GM18502 (cell line): ENCODE results near the gene TMEM245.

Source experiments
- ATAC-seq: cut with Tn5 transposase; IDR thresholded peaks from one replicate; pipeline ENCODE4 v1.9.1; 2021; ENCODE audit warnings: mild to moderate bottlenecking; ENCODE audit not compliant: unreplicated experiment, poor library complexity

Gene TMEM245

DNA sequence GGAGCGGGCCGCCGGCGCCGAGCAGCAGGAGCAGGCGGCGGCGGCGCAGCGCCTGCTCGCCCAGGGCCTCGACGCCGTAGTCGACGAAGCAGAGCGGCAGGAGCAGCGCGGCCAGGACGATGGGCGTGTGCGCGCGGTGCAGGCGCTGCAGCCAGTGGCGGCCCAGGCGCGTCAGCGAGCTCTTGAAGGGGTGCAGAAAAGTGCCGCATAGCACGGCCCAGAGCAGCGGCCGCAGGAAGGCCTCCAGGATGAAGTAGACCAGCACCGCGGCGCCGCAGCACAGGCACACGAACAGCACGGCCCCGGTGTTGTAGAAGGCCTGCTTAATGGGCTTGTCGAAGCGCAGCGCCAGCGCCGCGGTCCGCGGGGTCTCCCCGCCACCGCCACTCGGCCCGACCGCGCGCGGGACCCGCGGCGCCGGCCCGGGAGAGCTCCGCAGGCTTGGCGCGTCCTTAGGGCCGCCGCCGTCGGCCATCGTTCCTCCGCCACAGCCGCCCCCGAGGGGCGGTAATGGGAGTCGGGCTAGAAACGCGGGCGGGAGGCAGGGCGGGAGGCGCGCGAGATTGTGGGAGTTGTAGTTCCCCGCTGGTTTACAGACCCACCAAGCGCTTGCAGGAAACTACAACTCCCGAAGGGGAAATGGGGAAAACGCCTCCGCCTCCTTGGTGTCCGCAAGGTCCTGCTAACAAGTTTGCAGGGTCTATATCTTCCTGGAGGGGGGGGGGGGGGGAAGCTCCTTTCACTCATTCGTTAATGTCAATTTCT is at the start of gene TMEM245:
TMEM245 (minus strand) TSS at position 509 of the 765 bp plus-strand sequence; CDS start at position 475, 34 bp downstream.
- ATAC-seq: peak; percentile 91

DNA sequence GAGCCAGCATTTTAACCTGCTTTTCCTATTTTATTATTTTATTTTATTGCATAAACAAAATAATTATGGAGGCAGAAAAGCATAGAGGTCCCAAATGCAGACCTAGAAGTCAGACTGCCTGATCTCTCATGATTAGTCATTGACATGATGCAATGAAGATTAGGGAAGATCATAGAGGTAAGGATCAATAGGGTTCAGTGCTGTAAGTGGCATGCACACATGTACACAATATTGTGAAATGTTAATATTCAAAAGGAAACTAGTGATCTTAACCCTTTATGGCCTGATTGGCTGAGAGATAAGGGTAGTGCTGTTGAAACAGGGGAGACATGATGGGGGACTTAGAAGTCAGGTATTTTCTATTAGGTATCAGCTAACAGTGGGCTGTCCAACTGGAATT is 48.4 kb upstream of the TMEM245 start:
- ATAC-seq: no peak

DNA sequence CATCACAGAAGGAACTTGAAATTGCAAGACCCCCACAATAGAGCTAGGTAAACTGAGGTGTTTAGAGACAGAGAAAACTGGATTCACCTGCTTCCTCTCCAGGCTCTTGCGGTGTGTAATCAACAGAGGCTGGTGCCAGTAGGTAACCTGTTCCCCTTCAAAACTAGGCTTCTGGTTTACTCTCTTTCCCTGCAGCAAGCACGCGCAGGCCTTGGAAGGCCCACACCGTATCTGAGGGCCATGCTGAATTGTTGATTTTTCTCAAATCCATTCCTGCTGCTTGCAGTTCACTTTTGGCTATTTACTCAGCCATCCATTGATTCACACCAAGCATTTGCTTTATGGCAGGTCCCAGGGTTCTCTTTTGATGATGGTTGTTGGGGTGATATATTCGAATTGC is 48.0 kb upstream of the TMEM245 start:
- ATAC-seq: no peak

DNA sequence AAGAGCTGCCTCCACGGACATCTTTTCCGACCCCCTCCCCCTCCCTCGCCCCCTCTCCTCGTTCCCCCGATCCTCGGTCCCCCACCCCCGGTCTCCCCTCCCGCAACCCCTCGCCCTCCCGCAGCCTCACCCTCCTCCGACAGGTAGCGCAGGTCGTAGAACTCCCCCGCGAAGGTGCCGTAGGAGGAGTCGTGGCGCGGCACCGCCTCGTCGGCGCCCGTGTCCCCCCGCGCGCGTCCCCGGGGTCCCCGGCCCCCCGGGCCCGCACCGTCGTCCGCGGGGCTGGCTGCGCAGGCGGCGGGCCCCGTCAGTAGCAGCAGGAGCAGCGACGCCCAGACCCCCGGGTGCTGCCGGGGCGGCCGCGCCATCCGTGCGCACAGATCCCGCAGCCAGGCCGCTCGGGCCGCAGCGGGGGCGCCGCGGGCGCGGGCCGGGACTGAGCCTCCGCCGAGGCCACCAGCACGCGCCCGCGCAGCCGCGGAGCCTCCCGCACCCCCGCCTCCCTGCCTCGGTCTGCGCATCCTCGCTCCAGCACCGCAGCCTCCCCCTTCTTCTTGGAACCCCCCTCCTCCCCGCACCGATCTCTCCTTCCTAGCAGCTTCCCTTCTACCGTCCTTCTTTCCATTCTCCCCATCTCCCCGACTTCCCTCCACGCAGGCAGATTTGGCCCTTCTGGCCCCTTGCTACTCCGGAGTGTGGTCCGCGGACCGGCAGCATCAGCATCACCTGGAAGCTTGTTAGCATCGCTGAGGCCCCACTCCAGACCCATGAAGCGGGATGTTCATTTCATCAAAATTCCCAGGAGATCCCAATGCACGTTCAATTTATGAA is 47.2 kb upstream of the TMEM245 start, which contains the start of gene FRRS1L:
FRRS1L (minus strand) TSS at position 479 of the 831 bp plus-strand sequence; CDS start at position 368, 111 bp downstream.
- no peak for ATAC-seq

DNA sequence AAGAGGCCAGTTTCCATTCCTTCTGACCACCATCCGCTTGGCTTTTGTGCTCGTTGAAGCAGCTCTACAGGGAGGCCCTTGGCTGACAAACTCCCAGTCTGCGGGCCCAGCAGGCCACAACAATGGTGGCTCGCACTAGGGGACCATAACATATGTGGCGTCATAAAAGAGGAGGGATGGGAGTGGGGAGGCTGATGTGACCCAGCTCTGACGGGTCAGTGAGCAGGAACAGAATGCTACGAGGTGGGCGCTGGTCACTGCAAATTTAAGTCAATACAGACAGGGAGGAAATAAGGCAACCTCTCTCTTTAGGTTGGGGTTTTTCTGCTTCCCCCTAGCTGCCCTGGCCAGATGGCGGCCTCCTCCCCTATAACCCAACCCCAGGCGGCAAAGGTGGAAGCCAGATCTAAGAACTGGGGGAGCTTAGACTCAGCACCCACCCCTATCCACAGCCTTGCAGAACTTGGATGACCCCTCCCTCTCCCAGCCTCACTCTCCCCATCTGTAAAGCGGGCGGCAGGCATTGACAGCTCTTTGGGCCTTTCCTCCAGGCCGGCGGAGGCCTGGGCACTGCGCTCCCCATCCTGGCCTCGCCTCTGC is 46.5 kb upstream of the TMEM245 start:
- no peak for ATAC-seq

DNA sequence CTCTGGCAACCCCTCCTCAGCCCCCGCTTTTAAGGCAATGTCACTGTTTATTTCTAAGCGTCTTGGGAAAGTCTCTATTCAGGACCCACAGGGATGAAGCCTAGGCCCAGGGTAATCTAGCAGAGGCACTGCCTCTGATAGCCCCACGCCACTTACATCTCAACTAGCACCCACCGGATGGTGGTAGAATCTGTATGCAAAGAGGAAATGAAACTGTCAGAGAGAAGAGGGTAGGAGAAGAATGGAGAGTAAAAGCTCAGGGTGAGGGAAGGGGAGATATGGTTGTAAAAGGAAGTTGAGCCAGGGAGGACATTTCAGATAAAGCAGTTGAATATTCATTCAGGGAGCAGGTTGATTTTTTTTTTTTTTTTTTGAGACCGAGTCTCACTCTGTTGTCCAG is 44.3 kb upstream of the TMEM245 start:
- ATAC-seq: peak; percentile 73

DNA sequence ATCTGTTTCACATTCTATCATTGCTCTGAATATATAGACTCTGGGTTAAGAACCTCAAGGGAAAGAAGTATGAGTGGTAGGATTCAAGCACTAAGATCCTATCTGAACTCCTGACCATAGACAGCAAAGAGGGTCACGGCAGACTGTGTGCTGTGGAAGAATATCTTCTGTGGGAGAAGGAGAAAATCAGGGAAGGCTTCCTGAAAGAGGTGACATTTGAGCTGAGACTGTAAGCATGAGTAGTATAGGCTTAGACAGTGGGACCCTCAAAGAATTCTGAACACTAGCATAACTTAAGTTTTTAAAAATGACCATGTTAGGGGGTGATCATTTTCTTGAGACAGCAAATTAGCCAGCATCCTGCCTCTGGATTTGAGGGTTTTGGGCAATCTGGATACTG is 43.4 kb upstream of the TMEM245 start:
- ATAC-seq: no peak

DNA sequence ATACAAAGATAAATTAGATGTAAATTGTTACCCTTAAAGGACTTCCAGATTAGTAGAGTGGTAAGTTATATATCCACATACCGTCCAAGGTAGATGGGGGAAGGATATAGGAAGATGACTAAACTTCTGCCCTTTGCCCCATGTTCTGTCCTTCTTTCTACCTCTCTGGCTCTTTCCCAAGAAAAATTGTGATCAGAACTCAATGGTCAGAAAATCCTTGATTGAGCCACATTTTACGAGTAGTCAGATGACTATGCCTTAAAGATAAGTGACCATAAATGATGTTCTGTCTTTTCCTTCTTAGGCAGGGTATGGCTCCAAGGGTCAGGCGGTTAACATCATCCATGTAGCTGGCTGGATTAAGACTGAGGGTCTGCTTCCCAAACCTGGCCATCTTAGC is 42.9 kb upstream of the TMEM245 start:
- ATAC-seq: no peak

DNA sequence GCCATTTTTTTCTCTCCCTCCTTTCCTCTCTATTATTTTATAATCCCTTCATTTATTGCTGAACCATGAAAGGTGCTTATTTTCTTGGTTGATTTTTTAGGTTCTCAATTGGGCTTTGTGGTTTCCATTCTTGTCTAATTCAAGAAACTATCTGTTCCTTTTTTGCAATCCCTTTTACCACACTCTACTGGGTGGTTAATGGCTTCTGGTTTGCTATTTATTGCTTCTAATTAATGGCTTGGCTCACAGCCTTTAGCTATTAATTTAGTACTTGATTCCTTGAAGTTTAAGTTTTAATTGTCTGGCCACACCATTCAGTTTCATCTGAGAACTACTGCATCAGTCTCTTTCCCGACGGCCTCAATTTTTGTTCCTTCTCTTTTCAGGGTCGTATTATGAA is 41.7 kb upstream of the TMEM245 start:
- no peak for ATAC-seq

DNA sequence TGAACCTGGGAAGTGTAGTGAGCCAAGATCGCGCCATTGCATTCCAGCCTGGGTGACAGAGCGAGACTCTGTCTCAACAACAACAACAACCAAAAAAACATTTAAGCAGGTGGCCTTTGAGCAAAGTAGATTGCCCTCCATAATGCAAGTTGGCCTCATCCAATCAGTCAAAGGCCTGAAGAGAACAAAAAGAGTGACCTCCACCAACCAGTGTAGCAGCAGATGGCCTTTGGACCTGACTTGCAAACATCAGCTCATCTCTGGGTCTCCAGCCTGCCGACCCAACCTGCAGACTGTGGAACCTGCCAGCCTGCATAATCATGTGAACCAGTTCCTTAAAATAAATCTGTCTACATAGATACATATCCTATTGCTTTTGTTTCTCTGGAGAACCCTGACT is 39.8 kb upstream of the TMEM245 start:
- ATAC-seq: no peak

DNA sequence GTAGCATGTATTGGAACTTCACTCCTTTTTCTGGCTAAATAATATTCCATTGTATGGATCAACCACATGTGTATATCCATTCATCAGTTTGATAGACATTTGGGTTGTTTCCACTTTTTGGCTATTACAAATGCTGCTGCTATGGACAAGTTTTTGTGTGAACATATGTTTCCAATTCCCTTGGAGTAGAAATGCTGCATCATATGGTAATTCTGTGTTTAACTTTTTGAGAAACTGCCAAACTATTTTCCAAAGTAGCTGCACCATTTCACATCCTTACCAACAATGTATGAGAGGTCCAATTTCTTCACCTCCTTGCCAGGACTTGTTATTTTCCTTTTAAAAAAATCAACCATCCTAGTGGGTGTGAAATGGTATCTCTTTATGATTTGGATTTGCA is 38.9 kb upstream of the TMEM245 start:
- no peak for ATAC-seq

DNA sequence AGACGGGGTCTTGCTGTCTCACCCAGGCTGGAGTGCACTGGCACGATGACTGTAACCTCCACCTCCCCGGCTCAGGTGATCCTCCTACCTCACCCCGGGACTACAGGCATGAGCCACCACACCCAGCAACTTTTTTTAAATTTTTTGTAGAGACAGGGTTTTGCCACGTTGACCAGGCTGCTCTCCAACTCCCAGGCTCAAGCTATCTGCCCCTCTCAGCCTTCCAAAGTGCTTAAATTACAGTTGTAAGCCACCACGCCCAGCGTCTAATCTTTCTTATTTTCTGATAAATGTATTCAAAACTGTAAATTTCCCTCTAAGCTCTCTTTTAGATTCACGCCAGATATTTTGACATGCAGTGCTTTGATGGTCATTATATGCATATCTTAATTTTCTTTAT is 37.0 kb upstream of the TMEM245 start:
- no peak for ATAC-seq

DNA sequence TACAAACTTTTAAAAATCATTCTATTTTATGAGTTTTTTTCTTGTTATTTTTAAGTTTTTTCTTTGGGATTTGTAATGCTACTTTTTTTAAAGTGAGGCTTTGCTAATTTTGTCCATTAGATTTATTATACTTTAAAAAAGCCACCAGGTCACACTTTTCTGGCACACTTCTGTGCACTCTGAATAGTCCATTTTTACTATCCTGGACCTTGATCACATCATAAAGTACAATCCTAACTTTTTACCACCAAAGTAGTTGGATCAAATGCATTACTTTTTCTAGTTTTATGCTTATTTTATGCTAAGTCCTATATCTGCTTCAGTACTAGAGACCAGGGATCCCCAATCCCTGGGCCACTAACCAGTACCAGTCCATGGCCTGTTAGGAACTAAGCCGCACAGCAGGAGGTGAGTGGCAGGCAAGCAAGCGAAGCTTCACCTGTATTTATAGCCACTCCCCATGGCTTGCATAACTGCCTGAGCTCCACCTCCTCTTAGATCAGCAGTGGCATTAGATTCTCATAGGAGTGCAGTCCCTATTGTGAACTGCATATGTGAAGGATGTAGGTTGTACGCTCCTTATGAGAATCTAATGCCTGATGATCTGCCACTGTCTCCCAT is 31.3 kb upstream of the TMEM245 start:
- ATAC-seq: no peak

DNA sequence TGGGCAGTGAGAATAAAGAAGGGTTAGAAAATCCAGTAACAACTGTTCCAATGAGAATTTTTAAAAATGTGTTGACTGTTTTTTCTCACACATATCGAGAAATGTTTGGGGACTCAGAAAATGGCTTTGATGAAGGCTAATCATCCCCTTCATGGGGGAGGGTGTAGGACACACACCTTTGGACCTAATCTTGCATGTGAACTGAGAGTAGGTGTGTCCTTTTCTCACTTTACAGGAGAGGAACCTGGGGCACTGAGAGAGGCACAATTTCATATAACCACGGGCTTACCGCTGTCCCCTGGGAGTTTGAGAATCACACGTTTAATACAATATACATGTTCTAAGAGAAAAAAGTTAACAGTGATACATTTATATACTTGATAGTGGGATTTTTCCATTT is 30.0 kb upstream of the TMEM245 start:
- ATAC-seq: no peak

DNA sequence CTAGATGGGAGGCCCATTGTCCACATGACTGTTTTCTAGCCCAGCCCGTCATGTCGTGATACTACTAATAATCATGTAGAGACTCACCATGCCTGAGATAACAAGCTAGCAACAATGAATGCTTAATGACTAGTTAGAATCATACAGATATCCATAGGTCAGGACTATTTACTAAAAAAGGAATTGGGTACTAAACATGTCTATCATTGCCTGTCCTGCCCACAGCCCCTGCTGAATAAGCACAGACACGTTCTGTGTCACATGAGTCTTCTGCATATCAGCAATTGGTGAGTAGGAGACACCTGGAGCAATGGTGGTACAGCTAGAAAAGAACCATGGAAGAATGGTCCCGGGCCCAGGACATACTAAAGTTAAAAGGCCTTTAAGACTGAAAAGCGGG is 29.3 kb upstream of the TMEM245 start:
- no peak for ATAC-seq

DNA sequence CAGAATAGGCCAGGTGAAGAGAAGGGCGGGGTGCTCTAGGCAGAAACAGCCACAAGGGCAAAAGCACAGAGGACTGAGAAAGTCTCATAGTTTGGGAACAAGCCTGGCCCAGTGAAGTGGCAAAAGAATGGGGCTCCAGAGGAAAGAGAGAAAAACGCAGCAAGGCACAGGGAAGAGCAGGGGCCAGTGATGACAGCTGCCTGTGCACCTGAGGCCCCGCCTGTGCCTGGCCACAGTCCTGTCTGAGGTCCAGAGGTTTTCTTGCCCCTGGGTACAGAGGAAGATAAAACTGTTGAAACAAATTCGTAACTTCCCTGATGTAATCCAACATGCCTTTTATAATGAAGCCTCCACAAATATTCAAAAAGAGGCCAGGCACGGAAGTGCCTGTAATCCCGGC is 25.3 kb upstream of the TMEM245 start:
- ATAC-seq: no peak

DNA sequence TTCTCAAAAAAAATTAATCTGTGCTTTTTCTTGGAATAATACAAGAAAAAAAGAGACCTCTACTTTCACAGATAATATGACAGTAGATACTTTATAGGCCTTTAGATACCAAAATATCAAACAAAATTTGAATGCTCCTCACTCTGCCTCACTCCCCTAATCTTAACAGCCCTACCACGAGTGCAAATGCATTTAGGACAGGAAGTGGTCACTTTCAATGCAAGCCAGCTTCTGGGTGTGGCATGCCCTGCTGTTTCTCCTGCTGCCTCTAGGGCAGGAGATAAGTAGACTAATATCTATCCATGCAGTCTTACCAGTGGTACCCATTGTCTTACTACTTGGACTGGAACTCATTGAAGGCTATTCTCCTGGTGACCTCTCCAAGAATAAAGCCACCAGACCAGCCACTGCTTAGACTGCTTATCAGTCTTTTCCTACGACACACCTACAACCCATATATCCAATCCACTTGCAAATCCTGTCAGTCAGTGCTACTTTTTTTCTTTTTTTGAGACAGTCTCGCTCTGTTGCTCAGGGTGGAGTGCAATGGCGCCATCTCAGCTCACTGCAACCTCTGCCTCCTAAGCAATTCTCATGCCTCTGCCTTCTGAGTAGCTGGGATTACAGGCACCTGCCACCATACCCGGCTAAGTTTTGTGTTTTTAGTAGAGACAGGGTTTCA is 24.3 kb upstream of the TMEM245 start:
- ATAC-seq: peak; percentile 99

DNA sequence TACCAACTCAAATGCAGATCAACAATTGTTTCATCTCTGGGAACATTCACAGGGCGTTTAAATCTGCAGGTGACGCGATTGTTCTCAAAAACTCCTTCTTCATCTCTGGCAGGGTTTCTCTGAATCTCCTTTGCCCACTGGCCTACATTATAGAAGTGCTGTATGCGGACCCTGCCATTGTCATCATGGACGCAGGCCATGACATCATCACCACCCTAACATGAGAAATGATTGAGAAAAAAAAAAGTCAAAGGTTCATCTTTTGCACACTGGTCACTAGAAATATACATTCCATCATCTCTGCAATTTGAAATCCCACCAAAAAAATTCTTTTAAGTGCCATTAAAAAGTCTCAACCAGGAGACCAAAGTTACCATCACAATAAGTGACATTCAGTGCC is 21.6 kb upstream of the TMEM245 start:
- no peak for ATAC-seq

DNA sequence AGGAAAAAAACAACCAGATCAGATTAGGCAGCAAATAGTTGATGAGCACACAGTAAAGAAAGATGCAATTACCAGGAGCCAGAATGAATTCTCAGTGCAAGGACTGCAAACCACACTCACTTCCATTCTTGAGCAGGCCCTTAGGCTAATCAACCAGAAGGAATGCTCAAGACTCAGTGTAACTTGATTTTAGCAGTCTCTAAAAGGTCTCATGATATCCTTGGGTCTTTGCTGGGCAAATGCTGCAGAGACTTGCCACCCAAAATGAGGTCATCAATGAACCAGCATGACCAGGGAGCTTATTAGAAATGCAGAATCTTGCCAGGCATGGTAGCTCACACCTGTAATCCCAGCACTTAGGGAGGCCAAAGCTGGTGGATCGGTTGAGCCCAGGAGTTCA is 20.1 kb upstream of the TMEM245 start:
- ATAC-seq: no peak

DNA sequence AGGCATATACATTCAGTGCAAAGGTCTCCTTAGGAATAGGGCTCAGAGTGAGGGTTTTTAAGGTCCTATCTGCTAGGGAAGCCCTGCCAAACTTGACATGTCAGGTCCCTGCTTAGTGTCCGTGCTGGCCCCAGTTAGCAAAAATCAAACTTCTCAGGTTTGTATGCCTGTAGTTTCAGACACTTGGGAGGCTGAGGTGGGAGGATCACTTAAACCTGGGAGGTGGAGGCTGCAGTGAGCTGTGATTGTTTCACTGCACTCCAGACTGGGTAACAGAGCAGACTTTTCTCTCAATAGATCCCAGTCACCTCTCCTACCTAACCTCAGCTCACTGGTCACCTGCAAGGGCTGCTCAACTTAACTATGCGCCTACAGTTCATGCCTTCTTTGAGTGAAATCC is 18.7 kb upstream of the TMEM245 start:
- no peak for ATAC-seq
